D721Med (cell line): Measurements from ENCODE around the gene OTUD5.

Source experiments
- DNase-seq: peaks from one replicate; pipeline ENCODE4 v3.0.0; 2011; ENCODE audit warnings: low spot score; ENCODE audit not compliant: insufficient read length
- FAIRE-seq: peaks from 2 replicates; lab custom pipeline; 2011; peaks lifted over from hg19 to GRCh38; lab: Jason Lieb, UNC
- CTCF ChIP-seq: IDR thresholded peaks from 2 replicates; pipeline ENCODE4 v1.5.1; 2012; ENCODE audit warnings: mild to moderate bottlenecking, control low read depth; ENCODE audit not compliant: insufficient read depth; ENCODE audit errors: missing control alignments

The OTUD5 gene

GRCh38 chrX:48909703-48910294, 47.6 kb downstream of the OTUD5 start:
- DNase-seq (no peak), FAIRE-seq (no peak)
- TF ChIP-seq CTCF: no peak

GRCh38 chrX:48908600-48908999, 48.8 kb downstream of the OTUD5 start:
- no peak for TF ChIP-seq CTCF
- DNase-seq (no peak), FAIRE-seq (no peak)

- TF ChIP-seq CTCF: no peak
- no peak for FAIRE-seq
- no peak for DNase-seq
These were observed 52.2 kb downstream of the OTUD5 start for GRCh38 chrX:48905090-48905790.

GRCh38 chrX:48904626-48905025, 52.8 kb downstream of the OTUD5 start:
- no peak for DNase-seq
- TF ChIP-seq CTCF: no peak

GRCh38 chrX:48904180-48904579, 53.2 kb downstream of the OTUD5 start:
- DNase-seq: no peak
- no peak for TF ChIP-seq CTCF
- FAIRE-seq: no peak

More at GRCh38 chrX:48904626-48905025, 52.8 kb downstream of the OTUD5 start:
- no peak for FAIRE-seq

GRCh38 chrX:48903290-48903689, 54.1 kb downstream of the OTUD5 start:
- no peak for TF ChIP-seq CTCF
- DNase-seq (no peak), FAIRE-seq (no peak)

- no peak for TF ChIP-seq CTCF
- DNase-seq (no peak), FAIRE-seq (no peak)
These were observed 54.6 kb downstream of the OTUD5 start for GRCh38 chrX:48902776-48903175.
